Measurements from ENCODE around the gene PPFIBP2. TPM values are rescaled to one million over a fixed set of nuclear protein-coding genes. Genes with fewer than 3 reads are reported as not detected.

PPFIBP2 gene
- total RNA-seq, 2 experiments from 2014 or later = 7.9 to 13.2 TPM

DNA sequence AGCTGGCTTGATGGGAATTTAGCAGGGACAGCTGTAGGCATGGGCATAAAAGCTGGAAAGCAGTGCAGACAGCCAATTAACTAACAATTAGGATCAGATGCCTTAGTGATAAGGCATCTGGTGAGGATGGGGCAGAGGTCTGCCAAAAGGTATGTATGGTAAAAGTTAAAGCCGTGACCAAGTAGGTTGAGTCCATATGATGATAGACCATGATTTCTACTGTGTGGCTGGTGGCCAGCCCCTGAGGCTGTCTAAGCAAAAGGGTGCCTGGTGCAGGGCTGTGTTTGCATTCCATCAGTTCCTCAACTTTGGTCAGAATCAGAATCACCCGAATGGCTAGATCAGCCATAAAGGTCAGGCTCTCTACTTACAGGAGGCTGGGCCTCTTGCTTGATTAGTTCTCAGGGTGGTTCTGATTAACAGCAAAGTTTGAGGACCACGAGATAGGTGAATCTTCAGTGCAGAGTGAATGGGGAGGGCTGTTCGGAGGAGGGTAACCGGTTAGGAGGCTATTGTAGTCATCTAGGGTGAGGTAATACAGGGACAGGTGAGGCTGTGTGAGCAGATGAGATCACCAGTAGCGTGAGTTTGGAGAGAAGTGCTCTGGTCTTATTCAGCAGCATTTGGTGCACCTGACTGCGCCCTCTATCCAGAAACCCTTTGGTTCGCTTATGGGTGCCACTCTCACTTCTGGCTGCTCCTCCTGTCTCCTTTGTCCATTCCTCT, 27.2 kb downstream of the PPFIBP2 start:
- Mint-ChIP-seq H3K9me3 (ENCODE audit: low read depth) (no peaks in the 10 kb centered on the region), H3K36me3 (ENCODE audit: low read depth) (no peaks in the 10 kb centered on the region), H3K4me1 (peaks cover 37% of the 10 kb centered on the region), H3K4me3 (no peak overlapping the region), H3K27me3 (no peaks in the 10 kb centered on the region), H3K27ac (no peak overlapping the region)
- DNase-seq (no peak), ATAC-seq (no peak)
- POLR2A ChIA-PET = no interaction called here
- CTCF ChIA-PET = no interaction called here
- intact Hi-C loops (cut with DNase I, micrococcal nuclease) = no loop called here

- H3K27me3 Mint-ChIP-seq = no peaks in the 10 kb centered on the region
- intact Hi-C loops (cut with DNase I, micrococcal nuclease) = no loop called here
- ATAC-seq = no peak
- H3K27ac Mint-ChIP-seq = no peak overlapping the region
- H3K9me3 Mint-ChIP-seq (ENCODE audit: low read depth) = no peaks in the 10 kb centered on the region
- POLR2A ChIA-PET = no interaction called here
- no peak for DNase-seq
- H3K4me3 Mint-ChIP-seq = no peak overlapping the region
- H3K36me3 Mint-ChIP-seq (ENCODE audit: low read depth) = no peaks in the 10 kb centered on the region
- peaks cover 14% of the 10 kb centered on the region for H3K4me1 Mint-ChIP-seq
- CTCF ChIA-PET = interaction anchor here (0.6 to 0.7 kb wide), 3 partner anchors 10 to 21 kb away, joined by 3 read pairs; no protein-coding TSS in a partner anchor
These were observed 29.5 kb downstream of the PPFIBP2 start for GRCh38 chr11:7543302-7543701.

DNA sequence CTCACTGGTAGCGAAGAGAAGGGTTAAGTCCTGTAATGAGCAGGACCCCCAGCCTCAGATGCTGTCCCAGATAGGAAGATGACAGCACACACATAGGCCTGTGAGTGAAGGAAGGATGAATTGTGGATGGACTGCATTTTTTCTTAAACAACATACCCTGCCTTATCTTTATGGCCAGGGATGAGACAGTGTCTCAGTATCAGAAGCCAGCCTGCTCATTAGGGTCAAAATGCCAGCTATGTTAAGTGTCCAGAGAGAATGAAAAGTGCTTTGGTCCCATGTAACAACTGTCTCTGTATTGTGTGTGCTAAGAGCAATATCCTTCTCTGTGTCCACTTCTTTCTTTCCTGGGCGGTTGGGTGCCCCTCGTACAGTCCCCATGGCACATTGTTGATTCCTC, 30.2 kb downstream of the PPFIBP2 start:
- Mint-ChIP-seq H3K9me3 (ENCODE audit: low read depth) (no peaks in the 10 kb centered on the region), H3K27me3 (no peaks in the 10 kb centered on the region), H3K4me1 (peaks cover 10% of the 10 kb centered on the region), H3K36me3 (ENCODE audit: low read depth) (no peaks in the 10 kb centered on the region), H3K27ac (no peak overlapping the region), H3K4me3 (no peak overlapping the region)
- ATAC-seq (no peak), DNase-seq (no peak)
- ChIA-PET CTCF (interaction anchor here (0.7 kb wide), 1 partner anchor 14 kb away, joined by 3 read pairs; no protein-coding TSS in a partner anchor), POLR2A (no interaction called here)
- intact Hi-C loops (cut with DNase I, micrococcal nuclease) = no loop called here

GRCh38 chr11:7545611-7546010, 31.8 kb downstream of the PPFIBP2 start:
- H3K27ac Mint-ChIP-seq = no peak overlapping the region
- no peak for DNase-seq
- H3K9me3 Mint-ChIP-seq (ENCODE audit: low read depth) = no peaks in the 10 kb centered on the region
- CTCF ChIA-PET = interaction anchor here (0.6 to 0.9 kb wide), 3 partner anchors 25 to 44 kb away, joined by 3 to 4 read pairs (median 3); no protein-coding TSS in a partner anchor
- no peak overlapping the region for H3K4me3 Mint-ChIP-seq
- H3K36me3 Mint-ChIP-seq (ENCODE audit: low read depth) = peaks cover 6% of the 10 kb centered on the region
- no peak for ATAC-seq
- intact Hi-C loops (cut with DNase I, micrococcal nuclease) = no loop called here
- H3K4me1 Mint-ChIP-seq = peaks cover 6% of the 10 kb centered on the region
- POLR2A ChIA-PET = no interaction called here
- no peaks in the 10 kb centered on the region for H3K27me3 Mint-ChIP-seq

- ATAC-seq = no peak
- Mint-ChIP-seq H3K9me3 (ENCODE audit: low read depth) (no peaks in the 10 kb centered on the region), H3K4me1 (peaks cover 6% of the 10 kb centered on the region), H3K36me3 (ENCODE audit: low read depth) (peaks cover 8% of the 10 kb centered on the region), H3K4me3 (no peak overlapping the region), H3K27me3 (no peaks in the 10 kb centered on the region), H3K27ac (no peak overlapping the region)
- POLR2A ChIA-PET = no interaction called here
- DNase-seq = no peak
- intact Hi-C loops (cut with DNase I, micrococcal nuclease) = no loop called here
- CTCF ChIA-PET = interaction anchor here (0.9 kb wide), 1 partner anchor 25 kb away, joined by 3 read pairs; no protein-coding TSS in a partner anchor
These were observed 32.6 kb downstream of the PPFIBP2 start for GRCh38 chr11:7546324-7546791.

DNA sequence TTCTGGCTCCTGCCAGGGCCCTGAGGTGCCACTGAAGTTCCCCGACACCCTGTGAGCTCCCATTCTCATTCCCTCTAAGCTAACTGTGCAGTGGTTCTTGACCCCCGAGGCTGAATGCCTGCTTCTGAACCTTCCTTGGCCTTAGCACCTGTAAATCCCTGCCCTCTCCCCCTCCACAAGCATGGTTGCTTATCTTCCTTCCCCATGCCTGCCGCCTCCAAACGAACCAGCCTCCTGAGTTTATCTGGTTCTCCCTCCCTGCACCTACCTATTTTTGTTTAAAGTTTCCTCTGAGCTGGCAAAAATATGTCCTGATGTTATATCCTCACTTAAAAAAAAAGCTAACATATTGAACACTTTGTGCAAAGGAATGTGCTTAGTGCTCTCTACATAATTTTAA, 33.9 kb downstream of the PPFIBP2 start:
- H3K4me3 Mint-ChIP-seq = no peak overlapping the region
- peaks cover 4% of the 10 kb centered on the region for H3K4me1 Mint-ChIP-seq
- H3K36me3 Mint-ChIP-seq (ENCODE audit: low read depth) = peaks cover 10% of the 10 kb centered on the region
- POLR2A ChIA-PET = no interaction called here
- no peak for DNase-seq
- H3K9me3 Mint-ChIP-seq (ENCODE audit: low read depth) = no peaks in the 10 kb centered on the region
- no peaks in the 10 kb centered on the region for H3K27me3 Mint-ChIP-seq
- no peak for ATAC-seq
- H3K27ac Mint-ChIP-seq = no peak overlapping the region
- CTCF ChIA-PET = interaction anchor here (0.9 kb wide), 1 partner anchor 34 kb away, joined by 5 read pairs; the partner anchor contains the start of gene PPFIBP2
- intact Hi-C loops (cut with DNase I, micrococcal nuclease) = no loop called here

DNA sequence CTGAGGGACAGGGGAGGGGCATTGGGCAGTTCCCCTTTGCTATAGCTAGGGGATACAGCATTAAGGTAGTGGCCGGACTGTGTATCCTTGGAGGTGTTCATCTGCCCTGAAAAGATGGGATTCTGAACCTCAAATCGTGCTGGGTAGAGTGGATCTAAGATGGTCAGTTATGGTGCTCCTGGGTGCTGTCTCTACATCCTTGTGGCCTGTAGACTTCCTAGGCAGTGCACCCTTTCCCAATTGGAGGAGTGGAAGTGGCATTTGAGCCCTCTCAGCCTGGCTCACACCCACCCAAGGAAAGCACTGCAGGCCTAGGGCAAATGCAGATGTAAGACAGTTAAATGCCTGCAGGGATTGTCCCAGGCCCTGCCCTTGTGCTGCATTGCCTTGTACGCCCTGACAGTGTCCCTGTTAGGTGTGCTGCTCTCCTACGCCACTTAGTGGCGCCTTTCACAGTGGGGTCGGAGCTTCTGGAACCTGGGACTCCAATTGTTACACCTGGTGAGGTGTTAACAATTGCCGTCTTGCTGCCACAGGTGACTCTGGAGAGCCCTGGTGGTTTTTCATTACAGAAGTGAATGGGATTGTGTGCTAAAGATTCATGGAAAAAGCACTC, 35.0 kb downstream of the PPFIBP2 start:
- no peaks in the 10 kb centered on the region for H3K9me3 Mint-ChIP-seq (ENCODE audit: low read depth)

GRCh38 chr11:7549681-7550080, 35.9 kb downstream of the PPFIBP2 start:
- no peaks in the 10 kb centered on the region for H3K9me3 Mint-ChIP-seq (ENCODE audit: low read depth)
- no peak for DNase-seq
- intact Hi-C loops (cut with DNase I, micrococcal nuclease) = no loop called here
- no peak overlapping the region for H3K4me3 Mint-ChIP-seq
- ATAC-seq = no peak
- H3K27ac Mint-ChIP-seq = no peak overlapping the region
- ChIA-PET POLR2A (no interaction called here), CTCF (interaction anchor here (0.5 to 1.1 kb wide), 5 partner anchors 11 to 418 kb away, joined by 3 to 4 read pairs (median 3); no protein-coding TSS in a partner anchor)
- H3K36me3 Mint-ChIP-seq (ENCODE audit: low read depth) = peaks cover 11% of the 10 kb centered on the region
- H3K4me1 Mint-ChIP-seq = peaks cover 5% of the 10 kb centered on the region
- no peaks in the 10 kb centered on the region for H3K27me3 Mint-ChIP-seq

More for the DNA sequence above, 35.0 kb downstream of the PPFIBP2 start:
- peak; percentile 65 for DNase-seq
- Mint-ChIP-seq H3K27me3 (no peaks in the 10 kb centered on the region), H3K27ac (no peak overlapping the region), H3K36me3 (ENCODE audit: low read depth) (peaks cover 11% of the 10 kb centered on the region), H3K4me3 (no peak overlapping the region), H3K4me1 (peaks cover 4% of the 10 kb centered on the region)
- intact Hi-C loops (cut with DNase I, micrococcal nuclease) = no loop called here
- ATAC-seq = peak; percentile 92
- ChIA-PET POLR2A (interaction anchor here (0.6 kb wide), 1 partner anchor 35 kb away, joined by 3 read pairs; the partner anchor contains the start of gene PPFIBP2), CTCF (interaction anchor here (0.6 to 0.9 kb wide), 3 partner anchors 26 to 1234 kb away, joined by 3 to 5 read pairs (median 4); partner anchors contain the start of gene PPFIBP2)

GRCh38 chr11:7551571-7551970, 37.8 kb downstream of the PPFIBP2 start:
- no peak overlapping the region for H3K27ac Mint-ChIP-seq
- CTCF ChIA-PET = no interaction called here
- no peak for DNase-seq
- peaks cover 5% of the 10 kb centered on the region for H3K4me1 Mint-ChIP-seq
- H3K27me3 Mint-ChIP-seq = no peaks in the 10 kb centered on the region
- H3K36me3 Mint-ChIP-seq (ENCODE audit: low read depth) = peaks cover 15% of the 10 kb centered on the region
- POLR2A ChIA-PET = no interaction called here
- no peak overlapping the region for H3K4me3 Mint-ChIP-seq
- H3K9me3 Mint-ChIP-seq (ENCODE audit: low read depth) = no peaks in the 10 kb centered on the region
- intact Hi-C loops (cut with DNase I, micrococcal nuclease) = no loop called here
- no peak for ATAC-seq

DNA sequence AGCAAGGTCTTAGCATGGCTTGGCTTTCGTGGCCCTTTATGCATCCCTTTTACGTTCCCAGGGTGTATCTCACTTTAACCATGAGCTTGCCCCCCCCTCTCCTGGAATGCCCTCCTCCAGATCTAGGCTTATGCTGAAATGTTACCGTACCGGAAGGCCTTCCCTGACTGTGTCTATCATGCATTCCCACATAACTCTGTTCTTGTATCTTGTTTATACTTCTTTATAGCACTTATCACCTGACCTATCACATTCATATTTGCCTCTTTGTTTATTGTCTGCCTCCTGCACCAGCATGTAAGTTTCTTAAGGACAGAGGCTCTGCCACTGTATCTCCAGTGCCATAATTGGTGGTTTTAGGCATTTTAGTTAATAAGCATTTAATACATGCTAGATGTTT, 38.9 kb downstream of the PPFIBP2 start:
- Mint-ChIP-seq H3K27ac (no peak overlapping the region), H3K4me1 (peaks cover 7% of the 10 kb centered on the region), H3K4me3 (no peak overlapping the region), H3K36me3 (ENCODE audit: low read depth) (peaks cover 15% of the 10 kb centered on the region), H3K27me3 (no peaks in the 10 kb centered on the region), H3K9me3 (ENCODE audit: low read depth) (no peaks in the 10 kb centered on the region)
- intact Hi-C loops (cut with DNase I, micrococcal nuclease) = no loop called here
- no peak for DNase-seq
- CTCF ChIA-PET = interaction anchor here (1.5 kb wide), 1 partner anchor 10 kb away, joined by 3 read pairs; no protein-coding TSS in a partner anchor
- POLR2A ChIA-PET = no interaction called here
- ATAC-seq = no peak

- H3K4me3 Mint-ChIP-seq = no peak overlapping the region
- H3K27ac Mint-ChIP-seq = no peak overlapping the region
- DNase-seq = no peak
- H3K36me3 Mint-ChIP-seq (ENCODE audit: low read depth) = peaks cover 13% of the 10 kb centered on the region
- H3K4me1 Mint-ChIP-seq = peaks cover 4% of the 10 kb centered on the region
- H3K9me3 Mint-ChIP-seq (ENCODE audit: low read depth) = no peaks in the 10 kb centered on the region
- intact Hi-C loops (cut with DNase I, micrococcal nuclease) = no loop called here
- POLR2A ChIA-PET = no interaction called here
- no peaks in the 10 kb centered on the region for H3K27me3 Mint-ChIP-seq
- CTCF ChIA-PET = no interaction called here
- no peak for ATAC-seq
These were observed 41.4 kb downstream of the PPFIBP2 start for GRCh38 chr11:7555052-7555699.
